Activated naive CD8-positive, alpha-beta T cell treated with anti-CD3 and anti-CD28 coated beads, Interleukin-2, amount 50 U/mL, for 24 hours (primary cell): Measurements from ENCODE around the gene RBBP4.
"Not testable (repeated sequence)": the region's sequence is repeated elsewhere in the genome, so short reads cannot be mapped to it uniquely, and the experiment has no call there.

ENCODE experiments used
- ATAC-seq: fragments of 150-1000 bp; cut with Tn5 transposase; one replicate; pipeline ENCODE4 v1.10.0; 2021
- DNase-seq: peaks from one replicate; pipeline ENCODE4 v3.0.0; 2021
- H3K27ac Mint-ChIP-seq: one replicate; pipeline ENCODE4 v1.8.0; 2021; ENCODE audit warnings: mild to moderate bottlenecking, mixed read lengths
- H3K27me3 Mint-ChIP-seq: one replicate; pipeline ENCODE4 v1.8.0; 2021; ENCODE audit warnings: mixed read lengths
- H3K36me3 Mint-ChIP-seq: one replicate; pipeline ENCODE4 v1.8.0; 2021; ENCODE audit warnings: low read depth, mixed read lengths
- H3K4me1 Mint-ChIP-seq: one replicate; pipeline ENCODE4 v1.8.0; 2021; ENCODE audit warnings: mixed read lengths
- H3K4me3 Mint-ChIP-seq: one replicate; pipeline ENCODE4 v1.8.0; 2021; ENCODE audit warnings: mild to moderate bottlenecking, moderate library complexity, mixed read lengths
- H3K9me3 Mint-ChIP-seq: one replicate; pipeline ENCODE4 v1.8.0; 2021; ENCODE audit warnings: mixed read lengths

RBBP4 gene

GRCh38 chr1:32665915-32666314, 14.9 kb downstream of the RBBP4 start:
- H3K36me3 Mint-ChIP-seq = peaks cover 58% of the 10 kb centered on the region
- H3K27ac Mint-ChIP-seq = no peak overlapping the region
- no peaks in the 10 kb centered on the region for H3K9me3 Mint-ChIP-seq
- ATAC-seq (no peak), DNase-seq (no peak)
- no peaks in the 10 kb centered on the region for H3K27me3 Mint-ChIP-seq
- peaks cover 11% of the 10 kb centered on the region for H3K4me1 Mint-ChIP-seq
- H3K4me3 Mint-ChIP-seq = no peak overlapping the region

GRCh38 chr1:32666901-32667566, 16.0 kb downstream of the RBBP4 start:
- H3K9me3 Mint-ChIP-seq = no peaks in the 10 kb centered on the region
- ATAC-seq (no peak), DNase-seq (no peak)
- peaks cover 58% of the 10 kb centered on the region for H3K36me3 Mint-ChIP-seq
- H3K4me3 Mint-ChIP-seq = no peak overlapping the region
- H3K27me3 Mint-ChIP-seq = no peaks in the 10 kb centered on the region
- H3K4me1 Mint-ChIP-seq = peaks cover 11% of the 10 kb centered on the region
- H3K27ac Mint-ChIP-seq = no peak overlapping the region

GRCh38 chr1:32668716-32669115, 17.7 kb downstream of the RBBP4 start:
- not testable (repeated sequence) for DNase-seq, H3K27me3 Mint-ChIP-seq, H3K27ac Mint-ChIP-seq, ATAC-seq, H3K9me3 Mint-ChIP-seq, H3K4me3 Mint-ChIP-seq
- peaks cover 11% of the 10 kb centered on the region for H3K4me1 Mint-ChIP-seq
- H3K36me3 Mint-ChIP-seq = peaks cover 69% of the 10 kb centered on the region

- Mint-ChIP-seq H3K27me3 (no peaks in the 10 kb centered on the region), H3K4me3 (no peak overlapping the region)
Observed at GRCh38 chr1:32676945-32677344, 25.9 kb downstream of the RBBP4 start.

GRCh38 chr1:32679993-32680392, 29.0 kb downstream of the RBBP4 start:
- Mint-ChIP-seq H3K4me1 (peaks cover 12% of the 10 kb centered on the region), H3K36me3 (peaks cover 58% of the 10 kb centered on the region)

More at GRCh38 chr1:32676945-32677344, 25.9 kb downstream of the RBBP4 start:
- ATAC-seq (no peak), DNase-seq (no peak)
- H3K27ac Mint-ChIP-seq = no peak overlapping the region
- H3K9me3 Mint-ChIP-seq = no peaks in the 10 kb centered on the region
- peaks cover 63% of the 10 kb centered on the region for H3K36me3 Mint-ChIP-seq
- no peaks in the 10 kb centered on the region for H3K4me1 Mint-ChIP-seq

GRCh38 chr1:32680642-32681041, 29.6 kb downstream of the RBBP4 start:
- H3K27ac Mint-ChIP-seq = peak overlapping the region; percentile 17
- H3K4me1 Mint-ChIP-seq = peaks cover 12% of the 10 kb centered on the region

More at GRCh38 chr1:32679993-32680392, 29.0 kb downstream of the RBBP4 start:
- not testable (repeated sequence) for H3K27me3 Mint-ChIP-seq, H3K4me3 Mint-ChIP-seq, H3K9me3 Mint-ChIP-seq, DNase-seq, H3K27ac Mint-ChIP-seq, ATAC-seq

GRCh38 chr1:32681509-32681908, 30.5 kb downstream of the RBBP4 start:
- H3K36me3 Mint-ChIP-seq = peaks cover 66% of the 10 kb centered on the region
- ATAC-seq (no peak), DNase-seq (no peak)
- H3K9me3 Mint-ChIP-seq = no peaks in the 10 kb centered on the region
- no peak overlapping the region for H3K4me3 Mint-ChIP-seq
- H3K27me3 Mint-ChIP-seq = no peaks in the 10 kb centered on the region
- peaks cover 12% of the 10 kb centered on the region for H3K4me1 Mint-ChIP-seq
- no peak overlapping the region for H3K27ac Mint-ChIP-seq

More at GRCh38 chr1:32680642-32681041, 29.6 kb downstream of the RBBP4 start:
- no peak overlapping the region for H3K4me3 Mint-ChIP-seq
- H3K9me3 Mint-ChIP-seq = no peaks in the 10 kb centered on the region
- H3K36me3 Mint-ChIP-seq = peaks cover 62% of the 10 kb centered on the region
- H3K27me3 Mint-ChIP-seq = no peaks in the 10 kb centered on the region
- DNase-seq (no peak), ATAC-seq (no peak)

GRCh38 chr1:32681999-32682398, 31.0 kb downstream of the RBBP4 start:
- DNase-seq = no peak
- H3K27me3 Mint-ChIP-seq = no peaks in the 10 kb centered on the region
- H3K9me3 Mint-ChIP-seq = no peaks in the 10 kb centered on the region
- ATAC-seq = no peak
- H3K4me3 Mint-ChIP-seq = no peak overlapping the region
- peaks cover 63% of the 10 kb centered on the region for H3K36me3 Mint-ChIP-seq
- peaks cover 12% of the 10 kb centered on the region for H3K4me1 Mint-ChIP-seq
- no peak overlapping the region for H3K27ac Mint-ChIP-seq

- H3K36me3 Mint-ChIP-seq = peaks cover 52% of the 10 kb centered on the region
- ATAC-seq (no peak), DNase-seq (no peak)
- peaks cover 12% of the 10 kb centered on the region for H3K4me1 Mint-ChIP-seq
- H3K27ac Mint-ChIP-seq = peak overlapping the region; percentile 67
- no peaks in the 10 kb centered on the region for H3K27me3 Mint-ChIP-seq
- no peak overlapping the region for H3K4me3 Mint-ChIP-seq
- no peaks in the 10 kb centered on the region for H3K9me3 Mint-ChIP-seq
Observed at GRCh38 chr1:32683397-32683796, 32.4 kb downstream of the RBBP4 start.

GRCh38 chr1:32684167-32684811, 33.3 kb downstream of the RBBP4 start:
- DNase-seq (no peak), ATAC-seq (peak; percentile 52)
- peaks cover 12% of the 10 kb centered on the region for H3K4me1 Mint-ChIP-seq
- H3K36me3 Mint-ChIP-seq = peaks cover 49% of the 10 kb centered on the region
- H3K4me3 Mint-ChIP-seq = no peak overlapping the region
- H3K27ac Mint-ChIP-seq = peak overlapping the region; percentile 67
- no peaks in the 10 kb centered on the region for H3K9me3 Mint-ChIP-seq
- H3K27me3 Mint-ChIP-seq = no peaks in the 10 kb centered on the region

GRCh38 chr1:32685498-32685897, 34.5 kb downstream of the RBBP4 start:
- Mint-ChIP-seq H3K36me3 (peaks cover 42% of the 10 kb centered on the region), H3K9me3 (no peaks in the 10 kb centered on the region), H3K4me1 (peaks cover 12% of the 10 kb centered on the region), H3K27ac (no peak overlapping the region), H3K27me3 (no peaks in the 10 kb centered on the region), H3K4me3 (no peak overlapping the region)
- no peak for ATAC-seq
- no peak for DNase-seq

- Mint-ChIP-seq H3K36me3 (peaks cover 34% of the 10 kb centered on the region), H3K27ac (no peak overlapping the region)
- no peak for DNase-seq
Observed at GRCh38 chr1:32686387-32686786, 35.4 kb downstream of the RBBP4 start.

GRCh38 chr1:32693455-32694174, 42.6 kb downstream of the RBBP4 start:
- Mint-ChIP-seq H3K36me3 (no peaks in the 10 kb centered on the region), H3K4me1 (no peaks in the 10 kb centered on the region), H3K27ac (no peak overlapping the region), H3K27me3 (no peaks in the 10 kb centered on the region), H3K4me3 (no peak overlapping the region), H3K9me3 (no peaks in the 10 kb centered on the region)
- ATAC-seq = no peak
- DNase-seq = no peak

More at GRCh38 chr1:32686387-32686786, 35.4 kb downstream of the RBBP4 start:
- H3K4me3 Mint-ChIP-seq = no peak overlapping the region
- H3K9me3 Mint-ChIP-seq = no peaks in the 10 kb centered on the region
- peaks cover 12% of the 10 kb centered on the region for H3K4me1 Mint-ChIP-seq
- ATAC-seq = no peak
- no peaks in the 10 kb centered on the region for H3K27me3 Mint-ChIP-seq

GRCh38 chr1:32695098-32695904, 44.3 kb downstream of the RBBP4 start:
- Mint-ChIP-seq H3K36me3 (no peaks in the 10 kb centered on the region), H3K27ac (no peak overlapping the region), H3K9me3 (no peaks in the 10 kb centered on the region), H3K4me1 (no peaks in the 10 kb centered on the region), H3K4me3 (no peak overlapping the region), H3K27me3 (peaks cover 4% of the 10 kb centered on the region)
- ATAC-seq (no peak), DNase-seq (no peak)
